NCI-H2029 (cell line): ENCODE data around the gene CIC.

ENCODE experiments used
- DNase-seq: peaks from one replicate; lab custom pipeline; 2025; lab: John Stamatoyannopoulos, UW

Gene CIC

DNA sequence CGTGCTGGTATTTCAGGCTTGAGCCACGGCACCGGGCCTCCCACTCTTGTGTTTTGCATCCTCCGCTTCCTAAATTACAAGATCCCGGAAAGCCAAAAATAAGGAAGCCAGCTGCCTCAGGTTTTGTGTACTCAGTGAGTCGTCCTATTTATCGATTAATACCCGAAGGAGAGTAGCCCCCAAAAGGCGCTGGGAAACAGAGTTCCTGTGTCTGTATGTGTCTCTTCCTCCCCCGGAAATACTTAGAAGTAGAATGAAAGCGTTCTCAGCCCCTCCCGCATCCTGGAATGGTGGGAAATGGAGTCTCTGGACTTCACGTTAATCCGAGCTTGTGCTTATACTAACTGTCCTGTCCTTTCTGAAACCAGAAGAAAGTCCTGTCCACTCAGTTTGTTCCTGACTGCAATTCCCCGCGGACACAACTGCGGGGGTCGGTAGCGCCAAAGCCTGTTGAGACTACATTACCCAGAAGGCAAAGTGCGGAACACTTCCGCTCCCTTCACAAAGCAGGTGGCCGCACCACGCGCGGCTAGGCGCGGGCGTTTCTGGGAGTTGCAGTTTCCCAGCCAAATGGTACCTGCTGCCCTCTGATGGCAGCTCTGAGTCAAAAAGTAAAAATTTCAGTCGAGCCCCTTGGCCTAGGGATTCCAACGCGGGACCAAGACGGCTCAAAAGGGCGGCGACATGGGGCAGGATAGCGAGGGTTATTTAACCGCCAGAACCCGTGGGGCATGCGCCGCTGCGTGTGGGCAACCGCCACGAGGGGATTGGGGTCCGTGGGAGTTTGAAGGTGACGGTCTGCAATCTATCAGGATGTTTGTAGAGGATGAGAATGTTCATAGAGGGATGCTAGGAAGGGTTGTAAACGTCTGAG, 24.5 kb upstream of the CIC start:
- DNase-seq, result peak; percentile 86

DNA sequence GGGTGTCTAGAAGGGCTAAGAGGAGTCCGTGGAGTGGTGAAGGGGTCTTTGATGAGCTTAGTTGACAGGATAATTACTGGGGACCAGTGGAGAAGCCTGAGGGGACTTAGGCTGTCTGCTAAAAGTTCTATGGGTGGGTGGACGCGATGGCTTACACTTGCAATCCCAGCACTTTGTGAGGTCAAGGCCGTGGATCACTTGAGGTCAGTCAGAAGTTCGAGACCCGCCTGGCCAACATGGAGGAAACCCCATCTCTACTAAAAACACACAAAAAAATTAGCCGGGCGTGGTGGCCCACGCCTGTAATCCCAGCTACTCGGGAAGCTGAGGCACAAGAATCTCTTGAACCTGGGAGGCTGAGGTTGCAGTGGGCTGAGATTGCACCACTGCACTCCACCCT, 23.8 kb upstream of the CIC start:
- DNase-seq, result no peak

DNA sequence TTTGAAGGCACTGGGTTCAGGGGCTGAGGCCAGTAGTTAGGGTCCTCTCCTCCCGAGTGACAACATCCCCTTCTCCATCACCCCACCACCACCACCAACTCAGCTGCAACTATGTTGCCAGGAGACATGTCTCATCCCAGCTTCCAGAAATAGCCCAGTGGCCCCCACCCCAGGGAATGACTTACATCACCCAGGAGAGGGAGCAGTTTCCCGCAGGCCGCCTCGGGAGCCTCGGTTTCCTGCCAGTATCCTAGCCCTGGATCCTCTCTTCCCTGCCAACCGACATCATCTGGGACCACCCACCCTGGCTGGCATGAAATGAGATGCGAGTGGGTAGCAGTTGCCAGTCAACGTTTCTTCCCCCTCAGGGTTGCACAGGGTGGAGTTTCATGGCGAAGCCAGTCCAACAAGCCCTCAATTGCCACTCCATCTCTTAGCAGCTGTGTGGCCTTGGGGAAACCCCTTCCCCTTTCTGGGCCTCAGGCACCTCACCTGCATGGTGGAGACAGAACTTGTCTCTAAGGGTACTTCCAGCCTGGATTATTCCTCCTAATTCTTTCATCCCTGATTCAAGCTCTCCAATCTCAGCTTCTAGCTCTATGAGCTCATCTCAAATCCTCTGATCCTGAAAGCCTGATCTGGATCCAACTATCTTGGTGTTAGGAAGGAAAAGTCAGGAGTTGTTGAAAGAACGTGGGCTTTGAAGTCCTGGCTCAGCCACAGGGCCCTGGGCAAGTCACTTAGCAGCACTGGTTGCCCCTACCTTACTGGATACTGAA, 22.7 kb upstream of the CIC start:
- no peak for DNase-seq

DNA sequence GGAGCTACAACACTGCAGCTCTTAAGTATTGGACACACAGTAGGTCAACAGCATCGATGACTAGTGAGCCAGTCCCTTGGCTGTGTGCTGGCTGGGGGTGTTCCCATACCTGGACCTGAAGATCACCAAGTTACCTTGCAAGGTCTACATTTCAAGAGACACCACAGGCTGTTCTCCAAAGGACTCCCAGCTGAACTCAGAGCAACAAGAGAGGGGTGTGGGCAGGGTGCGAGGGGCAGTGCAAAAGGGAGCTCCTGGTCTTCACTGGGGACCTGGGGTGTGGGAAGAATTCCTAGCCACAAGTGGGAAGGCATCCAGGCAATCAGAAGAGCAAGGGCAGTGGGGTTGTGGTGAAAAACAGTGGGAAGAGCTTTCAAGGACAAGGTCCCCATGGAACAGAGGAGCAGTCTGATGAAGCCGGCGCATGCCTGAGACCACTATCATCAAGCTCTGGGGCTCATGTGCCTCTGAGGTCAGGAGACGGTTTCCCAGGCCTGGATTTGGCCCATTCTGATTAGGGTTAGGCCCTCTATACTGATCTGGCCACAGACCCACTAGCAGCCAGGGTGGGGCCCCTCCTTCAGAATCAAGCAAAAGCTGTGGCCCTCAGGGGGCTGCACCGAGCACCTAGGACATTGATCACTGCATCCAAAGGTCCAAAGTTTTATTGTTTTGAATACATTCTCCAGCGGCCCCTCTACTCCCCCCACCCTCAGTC, 22.0 kb upstream of the CIC start:
- DNase-seq, result no peak

DNA sequence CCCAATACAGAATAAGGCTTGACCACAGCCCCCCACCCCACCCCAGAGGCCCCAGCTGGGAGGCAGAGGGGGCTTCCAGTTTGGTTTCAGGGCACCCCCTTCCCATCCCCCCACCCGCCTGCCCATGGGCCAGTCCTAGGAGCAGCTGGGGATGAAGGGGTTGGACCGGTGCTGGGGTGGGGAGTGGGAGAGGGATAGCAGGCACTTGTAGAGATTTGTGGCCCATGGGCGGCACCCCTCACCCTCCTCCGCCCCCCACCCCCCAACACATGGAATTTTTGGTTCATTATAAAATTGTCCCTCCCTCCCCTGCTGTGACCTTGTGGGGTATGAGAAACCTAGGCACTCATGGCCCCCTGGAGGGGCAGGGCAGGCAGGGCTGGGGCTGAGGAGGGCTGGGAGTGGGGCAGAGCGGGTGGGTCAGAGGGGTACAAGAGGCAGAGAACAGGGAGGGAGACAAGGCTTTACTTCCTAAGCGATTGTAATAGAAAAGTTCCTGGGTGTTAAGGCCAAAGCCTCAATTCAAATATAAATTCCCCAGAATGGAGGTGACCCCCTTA, 21.3 kb upstream of the CIC start:
- no peak for DNase-seq

DNA sequence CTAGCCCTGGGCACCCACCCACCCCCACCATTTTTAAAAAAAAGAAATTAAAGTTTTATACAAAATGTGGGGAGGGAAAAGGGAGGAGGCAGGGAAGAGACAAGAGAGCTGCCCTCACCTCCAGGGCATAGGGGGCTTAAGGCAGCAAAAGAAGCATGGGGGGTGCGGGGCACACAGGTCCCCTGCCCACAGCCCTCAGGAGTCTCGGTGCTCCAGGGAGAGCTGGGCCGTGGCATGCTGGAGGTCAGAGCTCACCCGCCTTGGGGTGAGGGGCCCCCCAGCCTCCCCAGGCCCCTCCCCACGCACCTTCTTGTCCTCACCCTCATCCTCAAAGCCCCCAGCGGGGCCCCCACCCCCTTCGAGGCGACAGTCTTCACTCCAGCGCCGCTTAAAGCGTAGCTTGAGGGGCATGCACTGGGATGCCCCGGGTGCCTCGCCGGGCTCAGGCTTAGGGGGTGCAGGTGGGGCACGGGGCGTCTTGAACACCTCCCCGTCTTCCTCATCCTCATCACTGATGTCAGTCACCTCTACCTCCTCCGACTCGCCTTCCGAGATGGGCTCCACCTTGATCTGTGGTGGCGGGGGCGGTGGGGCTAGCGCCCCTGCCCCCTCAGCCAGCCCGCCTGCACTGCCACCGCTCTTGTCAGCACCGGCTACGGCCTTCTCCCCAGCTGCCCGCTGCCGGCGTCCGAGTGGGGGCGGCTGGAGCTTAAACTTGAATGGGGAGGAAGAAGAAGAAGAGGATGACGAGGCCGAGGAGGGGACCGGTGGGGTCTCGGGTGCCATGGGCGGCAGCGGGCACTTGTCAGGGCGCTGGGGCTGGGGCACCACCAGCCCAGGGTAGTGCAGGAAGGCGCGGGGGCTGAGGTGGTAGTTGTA, 20.5 kb upstream of the CIC start:
- no peak for DNase-seq

DNA sequence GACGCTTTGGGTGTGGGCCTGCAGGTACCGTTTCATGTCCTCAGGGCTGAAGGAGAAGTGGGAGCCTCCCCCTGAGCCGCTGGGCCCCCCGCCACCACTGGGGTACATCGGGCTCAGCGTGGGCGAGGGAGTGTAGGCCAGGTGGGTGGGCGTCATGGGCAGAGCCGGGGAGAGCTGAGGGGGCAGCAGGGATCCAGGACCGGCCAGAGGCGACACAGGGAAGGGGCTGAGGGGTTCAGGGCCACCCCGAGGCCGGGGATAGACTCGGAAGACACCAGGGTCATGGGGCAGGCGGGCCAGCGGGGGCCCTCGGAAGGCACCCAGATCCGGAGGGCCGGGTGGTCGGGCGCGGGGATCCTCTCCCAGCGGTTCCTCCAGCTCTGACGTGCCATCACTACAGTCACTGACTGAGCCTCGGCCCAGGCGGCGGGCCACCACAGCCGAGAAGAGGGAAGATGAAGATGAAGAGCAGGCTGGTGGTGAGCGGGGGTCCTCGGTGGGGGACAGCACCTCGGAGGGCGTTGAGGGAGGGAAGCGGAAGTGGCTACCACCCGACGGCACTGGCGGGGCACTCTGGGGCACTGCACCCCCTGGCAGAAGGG, 19.8 kb upstream of the CIC start:
- no peak for DNase-seq

DNA sequence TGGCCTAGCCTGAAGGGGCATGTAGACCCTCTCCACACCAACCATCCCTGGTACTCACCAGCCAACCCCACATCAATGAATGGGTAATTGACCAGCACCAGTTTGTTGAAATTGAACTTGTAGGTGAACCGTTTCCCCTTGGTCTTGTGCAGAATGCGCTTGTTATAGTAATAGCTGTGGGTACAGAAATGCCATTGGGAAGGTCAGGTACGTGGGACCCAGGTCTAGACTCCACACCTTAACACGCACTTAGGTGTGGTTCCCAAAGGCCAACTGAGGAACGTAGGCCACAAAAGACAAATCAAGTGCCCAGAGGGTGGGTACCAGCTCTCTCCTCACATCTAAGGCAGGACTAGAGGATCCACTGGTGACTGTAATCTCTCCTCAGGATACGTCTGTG, 19.3 kb upstream of the CIC start:
- DNase-seq, result no peak

DNA sequence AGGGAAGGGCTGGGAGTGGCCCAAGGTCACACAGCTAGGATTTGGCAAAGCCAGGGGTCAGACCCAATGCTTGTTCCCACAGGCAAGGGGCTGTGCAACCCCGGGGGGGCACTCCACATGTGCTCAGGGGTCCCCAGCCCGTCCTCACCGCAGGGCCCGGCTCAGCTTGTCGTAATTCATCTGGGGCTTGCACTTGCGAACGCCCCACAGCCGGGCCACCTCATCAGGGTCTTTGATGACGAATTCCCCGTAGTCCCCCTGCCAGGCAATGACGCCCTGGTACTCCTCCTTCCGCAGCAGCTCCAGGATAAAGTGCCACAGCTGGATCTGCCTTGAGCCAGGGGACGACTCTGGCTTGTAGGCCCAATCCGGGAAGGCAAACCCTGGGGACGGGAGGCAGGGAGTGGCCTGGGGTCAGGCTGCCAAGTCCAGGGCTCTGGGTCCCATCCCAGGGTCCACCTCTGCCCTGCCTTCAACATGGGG, 18.8 kb upstream of the CIC start:
- no peak for DNase-seq

DNA sequence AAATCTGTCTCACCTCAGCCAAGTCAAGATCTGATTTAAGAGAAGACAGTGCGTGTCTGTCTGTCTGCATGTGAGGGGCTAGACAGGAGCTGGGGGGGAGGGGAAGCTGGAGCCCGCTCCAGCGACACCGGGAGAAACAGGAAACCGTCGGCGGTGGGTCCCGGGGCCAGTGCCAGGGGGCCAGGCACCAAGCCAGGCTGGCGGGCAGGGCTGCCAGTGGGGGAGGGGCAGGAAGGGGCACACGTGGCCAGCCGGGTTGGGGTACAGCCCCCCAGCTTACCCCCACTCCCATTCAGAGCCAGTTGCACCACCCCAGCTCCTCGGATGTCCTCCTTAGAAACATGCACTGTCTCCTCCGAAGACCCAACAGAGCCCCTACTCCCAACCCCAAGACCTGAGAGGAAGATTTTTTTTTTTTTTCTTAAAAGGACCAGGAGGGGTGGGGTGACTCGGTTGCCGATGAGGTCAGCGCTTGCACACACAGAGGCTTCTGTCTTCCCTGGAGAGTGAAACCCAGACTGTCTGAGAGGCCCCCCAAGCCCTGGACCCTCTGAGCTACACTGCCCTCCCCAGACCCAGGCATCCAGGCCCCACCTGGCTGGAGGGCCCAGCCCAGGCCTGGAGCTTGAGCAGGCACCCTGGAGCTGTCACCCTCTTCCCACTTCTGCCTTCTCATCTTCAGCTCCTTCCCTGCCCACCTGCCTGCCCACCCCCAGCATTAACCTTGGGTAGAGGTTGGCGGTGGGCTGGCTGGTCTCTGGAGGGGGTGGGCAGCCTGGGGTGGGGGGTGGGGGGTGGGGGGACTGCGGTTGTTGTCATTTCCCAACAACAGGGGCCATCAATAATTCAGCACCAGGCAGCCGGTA, 18.2 kb upstream of the CIC start:
- no peak for DNase-seq

DNA sequence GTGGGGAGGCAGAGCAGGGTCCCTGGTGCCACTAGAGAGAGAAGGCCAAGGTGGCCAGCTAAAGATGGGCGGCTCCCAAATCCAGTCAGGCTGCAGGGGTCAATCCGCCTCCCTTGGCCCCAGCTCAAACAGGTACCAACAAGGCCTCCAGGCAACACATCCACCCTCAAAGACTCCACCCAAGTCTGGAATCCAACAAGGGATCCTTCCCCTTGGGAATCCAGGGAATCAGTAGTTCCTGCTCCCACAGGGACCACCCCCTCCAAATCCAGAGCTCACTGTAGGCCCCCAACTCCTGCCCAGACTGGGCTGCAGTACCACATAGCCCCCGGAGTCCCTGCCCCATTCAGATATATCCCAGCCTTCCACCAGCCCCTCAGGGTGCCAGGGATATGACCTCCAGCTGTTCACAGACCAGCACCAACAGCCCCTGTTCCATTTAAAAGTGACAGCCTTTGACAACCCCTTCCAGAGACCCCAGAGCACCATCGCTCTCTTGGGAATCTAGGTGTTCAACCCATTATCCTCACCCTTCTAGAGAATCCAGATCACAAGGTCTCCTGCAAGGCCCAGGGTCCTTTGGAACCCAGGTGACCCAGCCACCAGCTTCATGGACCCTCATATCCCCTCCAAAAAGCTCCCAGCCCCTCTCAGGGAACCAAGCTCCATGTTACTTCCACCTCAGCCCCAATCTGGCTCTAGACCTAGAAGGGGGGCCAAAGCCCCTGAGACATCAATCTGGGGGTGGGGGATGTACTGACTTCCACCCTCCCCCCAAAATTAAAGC, 17.3 kb upstream of the CIC start:
- no peak for DNase-seq

DNA sequence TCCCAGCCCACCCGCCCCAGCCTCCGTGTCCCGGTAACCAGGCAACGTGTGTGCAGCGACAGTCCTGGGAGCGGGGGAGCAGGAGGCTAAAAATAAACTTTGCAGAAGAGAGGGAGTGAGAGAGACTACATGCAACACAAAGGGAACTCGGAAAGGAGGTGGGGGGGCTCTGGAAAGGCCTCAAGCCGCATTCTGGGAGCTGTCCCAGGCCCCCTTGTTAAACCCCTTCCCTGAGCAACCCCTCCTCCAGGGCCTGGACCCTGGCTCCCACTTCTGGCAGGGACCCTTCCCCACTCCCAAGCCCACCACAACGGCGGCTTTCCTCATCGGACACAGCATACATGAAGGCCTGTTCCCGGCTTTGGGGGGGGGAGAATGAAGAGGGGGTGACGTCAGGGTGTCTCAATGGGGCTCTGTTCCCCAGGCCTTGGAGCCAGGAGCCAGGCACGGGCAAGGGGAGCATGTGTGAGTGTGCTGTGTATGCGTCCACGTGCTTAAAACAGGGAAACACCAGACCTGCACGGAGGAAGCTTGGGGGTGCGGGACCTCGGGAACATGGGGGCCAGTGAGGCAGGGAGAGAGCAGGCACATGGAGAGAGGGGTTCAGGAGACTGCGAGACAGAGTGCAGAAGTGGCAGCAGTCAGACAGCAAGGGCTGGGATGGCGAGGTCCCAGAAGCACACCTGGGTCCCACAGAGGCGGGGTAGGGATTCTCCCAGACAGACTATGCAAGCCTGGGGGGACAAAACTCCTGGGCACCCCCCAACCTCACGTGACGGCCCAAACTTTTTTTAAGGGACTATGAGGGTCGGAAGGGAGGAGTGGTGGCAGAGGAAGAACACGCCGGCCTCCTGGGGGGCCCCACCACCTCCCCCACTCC, 16.4 kb upstream of the CIC start:
- no peak for DNase-seq

DNA sequence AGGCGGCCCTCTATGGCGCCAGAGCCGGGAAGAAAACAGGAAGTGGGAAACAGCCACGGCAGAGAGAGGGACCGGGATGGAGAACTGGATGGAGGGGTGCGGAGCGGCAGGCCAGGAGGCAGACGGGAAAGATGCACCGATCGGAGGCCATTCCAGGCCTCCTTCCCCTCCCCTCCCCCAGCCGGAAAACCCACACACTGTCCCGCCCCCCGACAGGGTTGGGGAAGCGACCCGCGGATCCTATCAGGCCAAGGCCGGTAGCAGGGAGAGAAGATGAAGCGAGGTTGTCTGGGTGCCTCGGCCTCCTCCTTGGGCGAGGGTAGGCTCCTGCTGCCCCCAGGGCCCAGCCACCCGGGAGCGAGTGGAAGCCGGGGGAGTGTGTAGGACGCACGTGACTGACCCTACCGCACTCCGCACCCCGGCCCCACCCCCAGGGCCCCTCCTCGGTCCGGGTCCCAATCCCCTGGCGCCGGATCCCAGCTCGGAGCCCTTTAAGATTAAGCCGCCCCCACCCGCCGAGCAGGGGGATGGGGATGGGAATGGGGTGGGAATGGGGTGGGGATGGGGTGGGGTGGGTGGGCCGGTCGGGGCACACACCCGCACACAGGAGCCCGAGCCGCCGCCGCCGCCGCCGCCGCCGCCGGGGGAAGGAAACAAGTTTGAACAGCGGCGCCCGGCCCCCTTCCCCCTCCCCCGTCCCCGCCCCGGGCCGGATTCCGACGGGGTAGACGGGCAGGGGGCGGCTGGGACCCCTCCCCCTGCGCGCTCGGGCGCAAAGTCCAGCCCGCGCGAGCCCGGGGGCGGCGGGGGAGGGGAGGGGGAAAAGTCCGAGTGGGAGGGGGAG, 15.6 kb upstream of the CIC start:
- no peak for DNase-seq

DNA sequence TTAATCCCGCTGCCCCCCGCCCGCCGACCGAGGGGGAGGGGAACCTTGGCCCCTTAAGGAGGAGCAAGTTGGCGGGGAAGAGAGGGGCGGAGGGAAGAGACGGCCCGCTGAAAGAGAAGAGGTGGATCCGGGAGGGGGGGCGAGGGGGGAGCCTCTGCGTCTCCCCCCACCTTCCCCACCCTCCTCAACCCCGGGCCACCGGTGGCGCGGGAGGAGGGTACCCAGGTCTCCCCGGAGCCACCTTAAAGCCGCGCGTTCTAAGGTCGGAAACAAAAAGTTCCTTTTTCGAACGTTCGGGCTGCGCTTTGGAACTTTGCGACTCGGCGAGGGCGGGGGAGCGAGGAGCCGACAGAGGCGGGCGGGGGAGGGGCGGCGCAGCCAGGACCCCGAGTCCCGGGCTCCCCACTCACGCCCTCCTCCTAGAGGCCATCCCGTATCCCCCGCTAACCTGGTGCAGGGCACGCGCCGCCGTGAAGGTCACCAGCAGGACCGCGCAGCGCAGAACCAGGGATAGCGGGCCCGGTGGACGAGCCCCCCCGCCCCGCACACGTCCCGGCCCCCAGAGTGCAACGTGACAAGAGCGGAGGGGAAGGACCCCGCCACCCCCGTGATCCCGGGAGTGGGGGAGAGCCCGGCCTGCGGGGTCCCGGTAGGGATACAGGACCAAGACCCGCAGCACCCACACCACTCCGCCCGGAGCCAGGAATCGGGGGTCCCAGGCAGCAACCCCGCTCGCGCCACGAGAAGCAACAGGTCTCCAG, 14.8 kb upstream of the CIC start:
- no peak for DNase-seq

DNA sequence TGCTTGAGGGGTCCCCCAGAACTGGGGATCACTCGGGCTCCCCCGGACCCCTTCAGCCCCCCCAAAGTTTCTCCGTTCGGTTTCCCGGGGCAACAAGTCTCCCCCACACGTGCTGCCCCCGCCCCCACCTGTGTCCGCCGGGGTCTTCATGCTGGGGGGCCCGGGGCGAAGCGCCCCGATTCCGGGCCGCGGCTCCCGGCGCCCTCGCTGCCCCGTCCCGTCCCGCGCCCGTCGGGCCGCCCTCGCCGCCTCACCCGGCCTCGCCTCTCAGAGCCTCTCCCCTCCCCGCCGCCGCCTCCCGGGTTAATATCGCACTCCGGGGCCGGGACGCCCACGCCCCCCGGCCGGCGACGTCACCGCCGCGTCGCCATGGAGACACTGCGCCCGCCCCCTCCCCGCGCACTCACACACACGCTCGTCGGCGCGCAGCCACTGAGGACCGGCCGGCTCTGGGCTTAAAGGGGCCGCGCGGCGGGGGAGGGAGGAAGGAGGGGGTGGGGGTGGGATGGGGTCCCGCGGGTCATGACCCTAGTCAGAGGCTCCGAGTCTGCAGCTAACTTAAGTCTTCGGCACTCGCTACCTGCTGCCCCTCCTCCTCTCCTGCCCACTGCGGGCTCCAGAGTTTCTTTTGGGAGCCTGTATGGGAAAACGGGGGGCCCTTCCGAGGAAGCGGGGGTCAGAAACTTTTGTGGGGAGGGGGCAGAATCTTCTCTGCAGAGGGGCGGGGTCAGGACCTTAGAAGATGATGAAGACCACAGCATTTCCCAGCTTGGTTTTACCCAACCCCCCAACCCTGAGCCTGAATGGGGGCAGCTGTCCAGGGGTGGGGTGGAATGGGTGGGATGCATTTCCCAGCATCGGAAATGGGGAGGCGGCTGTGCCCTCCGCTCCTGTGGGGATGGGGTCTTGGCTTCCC, 13.9 kb upstream of the CIC start, which contains the start of gene ERF:
ERF (minus strand) TSS at position 279 of the 916 bp plus-strand sequence; CDS start at position 150, 129 bp downstream.
- peak; percentile 82 for DNase-seq
